Measurements from ENCODE around the gene TAF11L4.
"Not testable (repeated sequence)": the region's sequence is repeated elsewhere in the genome, so short reads cannot be mapped to it uniquely, and the experiment has no call there.

Gene TAF11L4

GRCh38 chr5:17521501-17521900 lies at the start of gene TAF11L4:
TSS of gene TAF11L4 (plus strand) at chr5:17521801.
- DNase-seq = not testable (repeated sequence)

DNA sequence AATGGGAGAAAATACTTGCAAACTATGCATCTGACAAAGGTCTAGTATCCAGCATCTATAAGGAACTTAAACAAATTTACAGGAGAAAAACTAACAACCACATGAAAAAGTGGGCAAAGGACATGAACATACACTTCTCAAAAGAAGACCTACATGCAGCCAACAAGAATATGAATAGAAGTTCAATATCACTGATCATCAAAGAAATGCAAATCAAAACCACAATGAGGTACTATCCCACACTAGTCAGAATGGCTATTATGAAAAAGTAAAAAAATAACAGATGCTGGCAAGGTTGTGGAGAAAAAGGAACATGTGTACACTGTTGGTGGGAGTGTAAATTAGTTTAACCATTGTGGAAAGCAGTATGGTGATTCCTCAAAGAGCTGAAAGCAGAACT lies 46.5 kb upstream of the TAF11L4 start:
- DNase-seq = not testable (repeated sequence)

- no peak for DNase-seq
Observed at GRCh38 chr5:17477043-17477442, 44.6 kb upstream of the TAF11L4 start.

DNA sequence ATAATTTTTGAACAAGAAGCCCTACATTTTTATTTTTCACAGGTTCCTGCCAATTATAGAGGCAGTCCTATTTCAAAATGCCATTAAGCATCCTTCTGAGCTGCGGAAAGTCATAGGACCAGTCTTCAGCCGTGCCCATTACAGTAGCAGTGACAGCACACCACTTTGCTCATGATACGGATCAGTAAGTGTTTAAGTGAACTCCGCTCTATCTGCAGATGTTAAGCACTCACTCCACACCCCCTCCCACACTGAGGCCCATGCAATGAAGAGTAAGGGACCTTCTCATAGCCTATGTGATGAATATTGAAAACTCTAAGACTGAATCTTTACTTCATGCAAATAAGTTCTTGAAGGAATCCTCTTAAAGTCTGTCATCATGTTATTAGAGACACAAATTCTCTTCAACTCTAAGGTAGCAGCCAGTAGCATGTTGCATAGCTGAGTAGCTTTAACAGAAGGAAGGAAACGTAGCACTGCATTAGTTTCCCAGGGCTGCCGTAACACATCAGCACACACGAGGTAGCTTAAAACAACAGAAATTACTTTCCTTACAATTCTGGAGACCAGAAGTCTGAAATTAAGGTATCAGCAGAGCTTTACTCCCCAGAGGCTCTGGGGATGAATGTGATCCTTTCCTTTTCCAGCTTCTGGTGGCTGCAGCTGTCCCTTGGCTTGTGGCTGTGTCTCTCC lies 43.9 kb upstream of the TAF11L4 start:
- no peak for DNase-seq

- no peak for DNase-seq
Observed at GRCh38 chr5:17481378-17481777, 40.2 kb upstream of the TAF11L4 start.

DNA sequence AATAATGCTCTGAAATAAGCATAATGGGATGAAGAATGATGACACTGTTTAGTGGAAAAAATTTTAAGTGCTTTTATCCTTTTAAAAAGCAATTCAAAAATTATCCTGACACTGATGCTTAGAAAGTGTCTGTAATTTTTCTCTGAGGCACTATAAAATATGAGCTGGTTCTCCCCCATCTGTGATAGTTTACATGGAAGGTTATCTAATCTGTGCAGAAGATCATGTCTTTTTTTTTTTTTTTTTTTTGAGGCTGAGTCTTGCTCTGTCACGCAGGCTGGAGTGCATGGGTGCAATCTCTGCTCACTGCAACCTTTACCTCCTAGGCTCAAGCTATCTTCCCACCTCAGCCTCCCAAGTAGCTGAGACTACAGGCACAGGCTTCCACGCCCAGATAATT lies 38.8 kb upstream of the TAF11L4 start:
- no peak for DNase-seq

GRCh38 chr5:17486464-17487173 lies 35.0 kb upstream of the TAF11L4 start:
- DNase-seq = not testable (repeated sequence)

GRCh38 chr5:17487174-17487512 lies 34.5 kb upstream of the TAF11L4 start:
- DNase-seq = no peak

DNA sequence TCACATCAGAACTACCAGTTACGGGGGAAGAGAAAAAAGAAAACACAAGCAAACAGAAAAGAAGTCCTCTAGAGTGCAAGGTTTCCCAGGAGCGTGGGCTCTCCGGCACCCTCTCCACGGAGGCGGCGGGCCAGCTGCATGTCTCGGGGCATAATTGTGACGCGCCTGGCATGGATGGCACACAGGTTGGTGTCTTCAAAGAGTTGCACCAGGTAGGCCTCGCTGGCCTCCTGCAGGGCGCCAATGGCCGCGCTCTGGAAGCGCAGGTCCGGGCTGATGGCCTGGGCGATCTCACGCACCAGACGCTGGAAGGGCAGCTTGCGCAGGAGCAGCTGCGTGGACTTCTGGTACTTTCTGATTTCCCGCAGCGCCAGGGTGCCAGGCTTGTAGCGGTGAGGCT lies 30.3 kb upstream of the TAF11L4 start:
- DNase-seq = not testable (repeated sequence)

DNA sequence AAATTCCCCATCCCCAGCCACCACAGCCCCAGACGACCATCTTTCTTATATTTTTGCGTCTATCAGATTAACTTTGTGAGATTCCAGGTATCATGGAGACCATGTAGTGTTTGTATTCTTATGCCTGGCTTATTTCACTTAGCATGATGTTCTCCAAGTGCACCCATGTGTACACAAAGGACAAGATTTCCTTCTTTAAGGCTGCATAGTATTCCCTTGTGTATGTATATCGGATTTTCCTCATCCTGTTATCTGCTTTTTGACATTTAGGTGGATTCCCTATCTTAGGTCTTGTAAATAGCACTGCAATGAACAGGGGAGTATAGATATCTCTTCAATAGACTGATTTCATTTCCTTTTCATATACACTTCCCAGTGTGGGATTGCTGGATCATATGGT lies 28.8 kb upstream of the TAF11L4 start:
- no peak for DNase-seq

DNA sequence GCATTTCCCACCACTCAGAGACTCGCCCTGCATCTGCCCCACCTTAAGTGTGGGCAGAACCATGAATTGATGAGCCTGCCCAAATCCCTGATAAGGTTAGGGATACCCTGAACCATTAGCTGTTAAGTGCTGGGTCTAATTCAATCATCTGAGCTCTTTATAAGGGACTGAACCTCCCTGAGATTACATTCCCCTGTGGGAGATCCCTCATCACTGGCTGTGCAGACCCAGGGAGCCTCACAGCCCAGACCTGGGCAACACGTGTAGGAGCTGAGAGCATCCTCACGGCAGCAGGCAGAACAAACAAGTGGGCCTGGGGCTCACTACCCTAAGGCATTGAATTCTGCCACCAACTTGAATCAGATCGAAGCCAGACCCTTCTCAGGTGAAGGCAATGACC lies 24.2 kb upstream of the TAF11L4 start:
- no peak for DNase-seq

DNA sequence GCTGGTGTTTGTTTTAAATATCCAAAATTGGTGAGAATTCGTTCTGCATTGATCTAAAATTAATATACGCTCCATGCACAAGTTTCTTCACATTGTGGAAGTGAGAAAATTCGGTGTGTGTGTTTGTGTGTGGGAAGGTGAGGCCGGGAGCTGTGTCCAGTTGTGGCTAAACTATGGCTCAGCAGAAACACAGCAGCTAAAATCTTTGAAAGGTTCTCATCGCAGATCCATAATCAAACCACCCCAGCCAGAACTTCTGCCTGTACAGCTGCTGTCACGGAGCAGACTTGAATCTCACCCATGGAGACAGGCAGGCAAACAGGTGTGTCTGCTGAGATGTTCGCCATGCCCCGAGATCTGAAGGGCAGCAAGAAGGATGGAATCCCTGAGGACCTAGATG lies 23.7 kb upstream of the TAF11L4 start, which contains the start of gene TAF11L2:
Gene TAF11L2 (plus strand): TSS at position 301 of the 400 bp plus-strand sequence.
- not testable (repeated sequence) for DNase-seq

GRCh38 chr5:17511775-17512325 lies 9.8 kb upstream of the TAF11L4 start:
- DNase-seq = no peak

DNA sequence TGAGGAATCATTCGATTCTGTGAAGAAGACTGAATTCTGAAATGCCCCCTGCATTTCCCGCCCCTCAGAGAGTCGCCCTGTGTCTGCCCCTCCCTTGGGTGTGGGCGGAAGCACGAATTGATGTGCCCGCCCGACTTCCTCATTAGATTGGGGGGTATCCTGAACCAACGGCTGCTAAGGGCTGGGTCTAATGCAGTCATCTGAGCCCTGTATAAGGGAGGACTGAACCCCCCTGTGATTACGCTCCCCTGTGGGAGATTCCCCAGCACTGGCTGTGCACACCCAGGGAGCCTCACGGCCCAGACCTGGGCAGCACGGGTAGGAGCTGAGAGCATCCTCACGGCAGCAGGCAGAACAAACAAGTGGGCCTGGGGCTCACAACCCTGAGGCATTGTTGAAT lies 4.1 kb upstream of the TAF11L4 start:
- DNase-seq = not testable (repeated sequence)

DNA sequence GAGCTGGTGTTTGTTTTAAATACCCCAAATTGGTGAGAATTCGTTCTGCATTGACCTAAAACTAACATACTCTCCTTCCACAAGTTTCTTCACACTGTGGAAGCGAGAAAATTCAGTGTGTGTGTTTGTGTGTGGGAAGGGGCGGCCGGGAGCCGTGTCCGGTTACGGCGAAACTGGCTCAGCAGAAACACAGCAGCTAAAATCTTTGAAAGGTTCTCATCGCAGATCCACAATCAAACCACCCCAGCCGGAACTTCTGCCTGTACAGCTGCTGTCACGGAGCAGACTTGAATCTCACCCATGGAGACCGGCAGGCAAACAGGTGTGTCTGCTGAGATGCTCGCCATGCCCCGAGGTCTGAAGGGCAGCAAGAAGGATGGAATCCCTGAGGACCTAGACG lies 3.5 kb upstream of the TAF11L4 start, which contains the start of gene TAF11L3:
Gene TAF11L3 (plus strand): TSS at position 301 of the 400 bp plus-strand sequence.
- not testable (repeated sequence) for DNase-seq

- DNase-seq = not testable (repeated sequence)
Observed at GRCh38 chr5:17519508-17519907, 2.1 kb upstream of the TAF11L4 start.

DNA sequence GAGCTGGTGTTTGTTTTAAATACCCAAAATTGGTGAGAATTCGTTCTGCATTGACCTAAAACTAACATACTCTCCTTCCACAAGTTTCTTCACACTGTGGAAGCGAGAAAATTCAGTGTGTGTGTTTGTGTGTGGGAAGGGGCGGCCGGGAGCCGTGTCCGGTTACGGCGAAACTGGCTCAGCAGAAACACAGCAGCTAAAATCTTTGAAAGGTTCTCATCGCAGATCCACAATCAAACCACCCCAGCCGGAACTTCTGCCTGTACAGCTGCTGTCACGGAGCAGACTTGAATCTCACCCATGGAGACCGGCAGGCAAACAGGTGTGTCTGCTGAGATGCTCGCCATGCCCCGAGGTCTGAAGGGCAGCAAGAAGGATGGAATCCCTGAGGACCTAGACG lies 3.3 kb downstream of the TAF11L4 start, which contains the start of gene TAF11L5:
Gene TAF11L5 (plus strand): TSS at position 301 of the 400 bp plus-strand sequence.
- DNase-seq = not testable (repeated sequence)

- DNase-seq = peak; percentile 2
Observed at GRCh38 chr5:17526504-17526903, 4.9 kb downstream of the TAF11L4 start.

- not testable (repeated sequence) for DNase-seq
Observed at GRCh38 chr5:17528369-17528768, 6.8 kb downstream of the TAF11L4 start, which contains the start of gene TAF11L6. TSS of gene TAF11L6 (plus strand) at chr5:17528669.
